ENCODE results near the gene TRAPPC11.

GRCh38 chr4:183758061-183758757 is 99.1 kb downstream of the TRAPPC11 start:
- TF ChIP-seq POLR2AphosphoS5 (IDR thresholded peaks at IDR 0.05; ENCODE audit: low read depth, low read length) = no peak
- TF ChIP-seq POLR2A (IDR thresholded peaks at IDR 0.05; ENCODE audit: low read depth, low read length) = no peak
- no peak for TF ChIP-seq TAF1 (IDR thresholded peaks at IDR 0.05; ENCODE audit: borderline replicate concordance, low read depth, low read length)
